Lower leg skin (tissue), 4 donors: ENCODE measurements around the gene SP7. TPM values are rescaled to one million over a fixed set of nuclear protein-coding genes. Genes with fewer than 3 reads are reported as not detected.

ENCODE experiments used
- DNase-seq, 2 donors: peaks; one replicate each; pipeline ENCODE4 v3.0.0-alpha.2; 2019; ENCODE audit warnings: low spot score in 2 of 2
- H3K4me3 ChIP-seq: fragments of 200-600 bp; sonication (generic); 2 replicates; pipeline ENCODE4 v1.5.1; 2017; ENCODE audit warnings: mild to moderate bottlenecking, low read depth; ENCODE audit not compliant: poor library complexity, severe bottlenecking
- POLR2A ChIP-seq, 2 donors: fragments of 450-650 bp; IDR thresholded peaks; one replicate each; pipeline ENCODE4 v1.6.1; 2016 to 2017; ENCODE audit warnings: antibody characterized with exemption in 2 of 2, mild to moderate bottlenecking in 1 of 2, moderate library complexity in 1 of 2
- WGBS, 2 donors: methylation state at CpG; one replicate each; pipeline ENCODE4 v1.1.5; 2018; 5-methylcytosine and 5-hydroxymethylcytosine counted together
- intact Hi-C: fragments of 100-400 bp; cut with DNase I; formaldehyde crosslinking; loops from one replicate; pipeline ENCODE4 v1.15.0; 2023; ENCODE audit warnings: low total_unique reads
- total RNA-seq, 4 donors: library from RNA; depleted of rRNA; stranded (reverse); fragments of >200 nt; gene quantifications; one replicate each; pipeline ENCODE4 v1.1.0, GENCODE V29; 2016
- TF ChIP-seq, protein P1 (sequence below), 3 donors: fragments of 450-650 bp; IDR thresholded peaks; one replicate each; pipeline ENCODE4 v1.5.1; 2016; ENCODE audit warnings: antibody characterized with exemption in 3 of 3, mild to moderate bottlenecking in 3 of 3, moderate library complexity in 2 of 3

Gene SP7
- total RNA-seq, 4 donors from 2014 or later: not detected

DNA sequence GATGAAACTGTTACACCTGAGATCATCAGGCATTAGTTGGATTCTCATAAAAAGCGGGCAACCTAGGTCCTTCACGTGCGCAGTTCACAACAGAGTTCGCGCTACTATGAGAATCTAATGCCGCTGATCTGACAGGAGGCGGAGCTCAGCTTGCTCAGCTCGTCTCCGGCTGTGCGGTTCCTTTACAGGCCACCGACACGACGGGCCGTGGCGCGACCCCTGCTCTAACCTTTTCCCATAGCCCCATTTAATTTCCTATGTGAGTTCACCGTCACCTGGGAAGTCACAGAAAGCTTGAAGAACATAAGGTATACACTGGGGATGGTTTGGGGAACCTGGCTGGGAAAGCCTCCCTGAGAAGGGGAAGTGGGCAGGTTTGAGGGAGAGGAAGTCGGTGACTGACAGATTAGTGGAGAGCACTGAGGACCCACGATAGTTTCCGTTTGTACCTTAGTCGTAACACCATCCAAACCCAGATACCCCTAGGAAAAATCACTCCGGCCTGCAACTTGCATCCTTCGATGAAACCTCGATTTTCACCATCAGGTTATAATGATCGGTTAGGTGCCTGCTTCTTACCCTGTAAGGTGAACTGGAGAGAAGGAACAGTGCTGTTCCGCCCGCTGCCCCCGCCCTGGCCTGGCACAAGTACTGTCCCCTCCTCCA is 11.9 kb downstream of the SP7 start:
- WGBS, 2 donors: 16 to 21% methylated on average over 28 of the region's 28 CpGs
- no peak for TF ChIP-seq POLR2A (IDR thresholded peaks at IDR 0.05)
- TF ChIP-seq, protein P1, sequence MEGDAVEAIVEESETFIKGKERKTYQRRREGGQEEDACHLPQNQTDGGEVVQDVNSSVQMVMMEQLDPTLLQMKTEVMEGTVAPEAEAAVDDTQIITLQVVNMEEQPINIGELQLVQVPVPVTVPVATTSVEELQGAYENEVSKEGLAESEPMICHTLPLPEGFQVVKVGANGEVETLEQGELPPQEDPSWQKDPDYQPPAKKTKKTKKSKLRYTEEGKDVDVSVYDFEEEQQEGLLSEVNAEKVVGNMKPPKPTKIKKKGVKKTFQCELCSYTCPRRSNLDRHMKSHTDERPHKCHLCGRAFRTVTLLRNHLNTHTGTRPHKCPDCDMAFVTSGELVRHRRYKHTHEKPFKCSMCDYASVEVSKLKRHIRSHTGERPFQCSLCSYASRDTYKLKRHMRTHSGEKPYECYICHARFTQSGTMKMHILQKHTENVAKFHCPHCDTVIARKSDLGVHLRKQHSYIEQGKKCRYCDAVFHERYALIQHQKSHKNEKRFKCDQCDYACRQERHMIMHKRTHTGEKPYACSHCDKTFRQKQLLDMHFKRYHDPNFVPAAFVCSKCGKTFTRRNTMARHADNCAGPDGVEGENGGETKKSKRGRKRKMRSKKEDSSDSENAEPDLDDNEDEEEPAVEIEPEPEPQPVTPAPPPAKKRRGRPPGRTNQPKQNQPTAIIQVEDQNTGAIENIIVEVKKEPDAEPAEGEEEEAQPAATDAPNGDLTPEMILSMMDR (IDR thresholded peaks at IDR 0.05): no peak
- DNase-seq: no peak
- intact Hi-C loops: no loop called here
- peak overlapping the region; percentile 54 for H3K4me3 ChIP-seq

DNA sequence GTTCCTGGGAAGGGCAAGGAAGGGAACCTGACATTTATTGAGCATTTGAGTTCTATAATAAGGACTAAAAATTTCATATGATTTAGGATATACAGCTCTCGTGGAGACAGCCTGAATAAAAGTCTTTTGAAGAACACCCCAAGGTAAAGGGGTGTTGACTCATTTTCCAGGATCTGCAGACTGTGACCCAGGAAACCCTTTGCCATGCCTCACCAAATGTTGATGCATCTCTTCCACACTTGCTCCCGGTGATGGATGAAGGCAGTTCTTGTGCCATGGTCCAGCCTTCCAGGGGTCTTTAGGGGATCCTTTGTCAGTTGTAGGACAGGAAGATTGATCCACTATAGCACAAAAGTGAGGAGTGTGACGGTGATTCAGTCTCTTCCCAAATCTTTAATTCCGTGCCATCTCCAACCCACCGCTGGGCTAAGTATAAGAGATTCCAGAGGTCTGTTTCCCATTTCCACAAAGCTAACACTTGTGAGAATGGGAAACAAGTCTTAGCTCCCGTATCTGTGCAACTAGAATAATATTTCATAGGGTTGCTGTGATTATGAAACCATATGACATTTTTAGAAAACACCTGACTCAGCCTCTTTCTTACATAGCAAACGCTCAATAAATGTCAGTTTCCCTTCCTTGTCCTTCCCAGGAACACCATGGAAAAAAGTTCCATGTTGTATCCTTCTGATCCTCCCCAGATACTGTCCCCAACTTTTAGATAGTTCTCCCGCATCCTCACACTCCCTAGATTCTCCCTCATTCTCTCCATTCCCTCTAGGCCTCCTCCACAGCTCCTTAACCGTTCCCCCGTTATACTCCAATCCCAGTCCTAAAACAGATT is 15.6 kb downstream of the SP7 start:
- DNase-seq: no peak
- TF ChIP-seq, protein P1 (IDR thresholded peaks at IDR 0.05): no peak
- TF ChIP-seq POLR2A (IDR thresholded peaks at IDR 0.05): no peak
- peak overlapping the region; percentile 46 for H3K4me3 ChIP-seq
- 23 to 25% methylated on average over 10 of the region's 10 CpGs for WGBS, 2 donors
- intact Hi-C loops: no loop called here

DNA sequence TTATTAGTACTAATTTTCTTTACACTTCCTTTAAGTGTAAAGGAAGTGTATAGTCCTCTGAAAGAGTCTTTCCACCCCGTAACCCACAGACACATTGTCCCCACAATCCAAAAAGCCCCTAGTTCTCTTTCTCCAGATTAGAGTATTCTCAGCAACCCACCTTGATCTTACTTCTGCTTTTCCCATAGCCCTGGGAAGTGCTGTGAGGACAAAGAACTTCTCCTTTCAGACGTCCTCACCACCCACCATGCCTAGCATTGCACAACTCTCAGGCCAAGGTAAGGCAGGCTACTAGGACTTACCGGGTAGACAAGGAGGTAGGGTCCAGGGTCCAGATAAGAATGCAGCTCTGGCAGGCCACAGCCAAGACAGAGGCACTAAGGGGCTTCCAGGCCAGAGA is 22.2 kb downstream of the SP7 start:
- TF ChIP-seq POLR2A (IDR thresholded peaks at IDR 0.05): no peak
- TF ChIP-seq, protein P1 (IDR thresholded peaks at IDR 0.05): no peak
- intact Hi-C loops: no loop called here
- no peak for DNase-seq
- no peak overlapping the region for H3K4me3 ChIP-seq
- WGBS, 2 donors: 88 to 96% methylated on average over 2 of the region's 3 CpGs

DNA sequence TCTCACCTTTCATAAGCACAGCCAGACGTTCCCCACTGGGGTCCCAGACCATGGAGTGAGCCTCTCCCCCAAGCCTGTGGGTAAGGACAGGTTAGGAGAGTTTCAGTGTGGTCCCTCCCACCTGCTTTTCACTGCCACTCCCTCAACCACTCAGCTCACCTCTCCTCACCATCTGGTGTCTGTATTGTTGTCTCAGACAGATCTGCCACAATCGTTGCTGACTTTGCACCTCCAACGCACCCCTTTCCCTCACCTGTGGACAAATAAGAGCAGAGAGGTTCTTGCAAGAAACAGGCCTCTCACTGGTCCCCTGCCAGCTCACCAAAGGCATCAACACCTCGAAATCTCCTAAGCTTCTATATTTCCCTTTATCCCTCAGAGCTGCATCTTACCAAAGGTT is 27.9 kb downstream of the SP7 start:
- intact Hi-C loops: no loop called here

DNA sequence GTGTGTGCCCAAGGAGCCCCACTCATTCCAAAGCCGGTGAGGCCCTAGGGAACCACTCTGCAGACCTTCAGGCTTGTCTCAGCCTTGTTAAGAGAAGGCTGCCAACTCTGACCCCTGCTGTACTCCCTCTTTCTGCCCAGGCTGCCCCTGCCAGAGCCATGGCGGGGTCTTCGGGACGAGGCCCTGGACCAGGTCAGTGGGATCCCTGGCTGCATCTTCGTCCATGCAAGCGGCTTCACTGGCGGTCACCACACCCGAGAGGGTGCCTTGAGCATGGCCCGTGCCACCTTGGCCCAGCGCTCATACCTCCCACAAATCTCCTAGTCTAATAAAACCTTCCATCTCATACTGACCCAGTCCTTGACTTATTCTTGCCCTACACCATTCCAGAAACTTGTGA is 29.3 kb downstream of the SP7 start:
- no peak for DNase-seq

More for the DNA sequence above, 27.9 kb downstream of the SP7 start:
- 68 to 86% methylated on average over 4 of the region's 4 CpGs for WGBS, 2 donors
- TF ChIP-seq POLR2A (IDR thresholded peaks at IDR 0.05): no peak
- TF ChIP-seq, protein P1 (IDR thresholded peaks at IDR 0.05): no peak
- H3K4me3 ChIP-seq: no peak overlapping the region
- no peak for DNase-seq

More for the DNA sequence above, 29.3 kb downstream of the SP7 start:
- intact Hi-C loops: no loop called here
- no peak overlapping the region for H3K4me3 ChIP-seq
- no peak for TF ChIP-seq POLR2A (IDR thresholded peaks at IDR 0.05)
- TF ChIP-seq, protein P1 (IDR thresholded peaks at IDR 0.05): no peak
- 93 to 95% methylated on average over 10 of the region's 10 CpGs for WGBS, 2 donors
